Adipocyte (in vitro differentiated cells): Measurements from ENCODE around the gene CPEB4.

ENCODE experiments used
- DNase-seq: peaks from one replicate; pipeline ENCODE4 v3.0.0-alpha.2; 2015; ENCODE audit warnings: low read depth
- H3K27me3 ChIP-seq: replicated peaks from 2 replicates; pipeline ENCODE4 v1.7.0; 2013; ENCODE audit warnings: mild to moderate bottlenecking, low read length, moderate library complexity; ENCODE audit not compliant: control insufficient read depth, insufficient read depth
- H3K36me3 ChIP-seq: 2 replicates; pipeline ENCODE4 v1.7.0; 2013; ENCODE audit warnings: low read length, mild to moderate bottlenecking, moderate library complexity; ENCODE audit not compliant: control insufficient read depth, insufficient read depth, severe bottlenecking
- H3K4me1 ChIP-seq: 2 replicates; pipeline ENCODE4 v1.7.0; 2013; ENCODE audit warnings: mild to moderate bottlenecking, low read length, moderate library complexity; ENCODE audit not compliant: control insufficient read depth, insufficient read depth
- H3K4me3 ChIP-seq: 2 replicates; pipeline ENCODE4 v1.7.0; 2013; ENCODE audit warnings: mild to moderate bottlenecking, low read length, moderate library complexity
- H3K9ac ChIP-seq: 2 replicates; pipeline ENCODE4 v1.7.0; 2013; ENCODE audit warnings: mild to moderate bottlenecking, low read length, moderate library complexity
- H3K9me3 ChIP-seq: 2 replicates; pipeline ENCODE4 v1.7.0; 2013; ENCODE audit warnings: mild to moderate bottlenecking, low read length, moderate library complexity; ENCODE audit not compliant: control insufficient read depth

CPEB4 gene

DNA sequence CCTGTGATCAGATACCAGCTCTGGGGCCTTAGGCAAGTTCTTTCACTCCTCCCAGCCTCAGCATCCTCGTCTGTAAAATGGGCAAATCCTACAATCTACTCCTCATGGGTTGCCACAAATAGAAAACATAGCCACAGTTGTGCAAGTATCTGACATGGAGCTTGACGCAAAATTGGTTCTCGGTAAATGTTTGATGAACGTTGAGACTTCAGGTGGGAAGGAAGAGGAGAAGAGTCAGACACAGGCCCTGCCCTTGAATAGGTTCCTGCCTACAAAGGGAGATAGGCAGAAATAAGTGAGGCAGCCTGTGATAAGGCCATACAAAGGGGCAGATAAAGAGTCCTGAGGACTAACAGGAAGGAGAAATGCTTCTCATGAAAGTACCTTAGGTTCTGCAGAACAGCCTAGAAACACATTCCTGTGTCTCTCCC, 26.1 kb upstream of the CPEB4 start:
- H3K4me1 ChIP-seq, result no peaks in the 10 kb centered on the region
- H3K9me3 ChIP-seq, result no peaks in the 10 kb centered on the region
- H3K9ac ChIP-seq, result no peak overlapping the region
- DNase-seq, result no peak
- H3K36me3 ChIP-seq, result no peaks in the 10 kb centered on the region
- H3K27me3 ChIP-seq, result peaks cover 10% of the 10 kb centered on the region
- H3K4me3 ChIP-seq, result no peak overlapping the region

- Histone ChIP-seq H3K4me1 (no peaks in the 10 kb centered on the region), H3K9me3 (peaks cover 4% of the 10 kb centered on the region), H3K27me3 (peaks cover 10% of the 10 kb centered on the region), H3K36me3 (no peaks in the 10 kb centered on the region), H3K9ac (no peak overlapping the region), H3K4me3 (no peak overlapping the region)
- DNase-seq, result no peak
These were observed 24.8 kb upstream of the CPEB4 start for GRCh38 chr5:173863359-173863758.

DNA sequence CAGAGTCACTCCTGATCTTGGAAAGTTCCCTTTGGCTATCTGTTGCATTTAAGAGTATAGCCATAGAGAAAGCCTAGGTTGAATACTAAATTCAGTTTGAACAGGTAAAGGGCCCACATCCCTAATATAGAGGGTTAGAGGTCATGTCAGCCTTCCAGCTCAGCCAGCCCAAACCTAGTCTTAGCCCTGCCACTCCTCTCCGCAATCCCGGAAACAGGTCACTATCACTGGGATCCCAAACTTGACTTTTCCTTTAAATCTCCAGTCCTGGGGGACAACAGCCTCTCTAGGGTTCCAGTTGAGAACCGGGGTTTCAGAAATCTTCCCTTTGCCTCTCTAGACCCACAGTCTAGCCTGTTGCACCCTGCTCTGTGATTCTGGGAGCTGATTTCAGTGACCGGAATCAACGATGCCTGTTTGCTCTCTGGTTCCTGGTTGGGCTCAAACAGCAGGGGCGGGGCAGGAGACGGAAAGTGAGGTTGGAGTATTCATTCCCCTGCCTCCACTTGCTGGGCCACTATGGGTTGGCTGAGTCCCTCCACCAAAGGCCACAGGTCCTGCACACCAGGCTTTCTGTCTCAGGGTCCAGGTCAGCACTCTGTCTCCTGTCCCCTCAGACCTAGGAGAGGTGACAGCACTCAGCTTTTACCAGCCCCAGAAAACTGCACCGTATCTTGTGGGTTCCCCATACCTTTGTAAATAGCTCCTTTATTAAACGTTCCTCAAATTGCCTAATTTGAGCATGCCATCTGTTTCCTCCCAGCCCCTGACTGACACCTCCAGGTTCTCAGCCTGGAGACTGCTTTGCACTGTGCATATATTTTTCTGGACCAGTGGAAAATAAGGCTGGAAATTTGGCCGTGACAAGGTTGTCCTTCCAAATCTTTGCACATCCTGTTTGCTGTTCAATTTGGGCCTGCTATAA, 23.8 kb upstream of the CPEB4 start:
- Histone ChIP-seq H3K36me3 (no peaks in the 10 kb centered on the region), H3K4me1 (no peaks in the 10 kb centered on the region), H3K9ac (no peak overlapping the region), H3K9me3 (peaks cover 4% of the 10 kb centered on the region), H3K27me3 (peaks cover 7% of the 10 kb centered on the region), H3K4me3 (no peak overlapping the region)
- DNase-seq, result no peak

DNA sequence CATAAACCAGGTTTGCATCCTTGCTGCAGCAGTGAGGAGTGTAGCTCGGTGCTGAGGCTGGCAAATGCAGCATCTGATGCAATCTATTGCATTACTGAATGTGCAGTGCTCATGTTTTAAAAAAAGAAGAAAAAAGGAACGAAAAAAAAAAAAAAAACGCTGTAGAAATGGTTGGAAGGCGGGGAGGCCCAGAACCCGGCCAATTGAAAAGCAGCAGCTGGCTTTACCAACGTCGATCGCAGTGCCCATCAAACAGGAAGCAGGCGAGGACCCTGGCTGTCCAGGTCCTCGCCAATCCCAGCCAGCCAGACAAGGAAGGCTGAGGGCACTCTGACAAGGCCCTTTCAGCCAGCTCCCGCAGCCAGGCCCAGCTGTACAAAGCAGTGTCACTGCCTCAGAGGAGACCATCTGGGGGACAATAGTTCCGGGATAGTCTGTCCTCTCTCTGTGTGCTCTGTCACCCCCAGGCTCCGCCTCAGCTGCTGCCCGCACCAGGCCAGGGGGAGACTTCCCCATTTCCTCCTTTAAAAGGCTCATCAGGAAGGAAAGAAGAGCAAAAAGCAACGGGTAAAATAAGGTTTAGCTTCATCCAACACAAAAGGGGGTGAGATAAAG, 21.8 kb upstream of the CPEB4 start:
- Histone ChIP-seq H3K4me1 (no peaks in the 10 kb centered on the region), H3K9me3 (peaks cover 4% of the 10 kb centered on the region), H3K27me3 (peaks cover under 1% of the 10 kb centered on the region), H3K9ac (no peak overlapping the region), H3K4me3 (no peak overlapping the region), H3K36me3 (no peaks in the 10 kb centered on the region)
- DNase-seq, result peak; percentile 24

DNA sequence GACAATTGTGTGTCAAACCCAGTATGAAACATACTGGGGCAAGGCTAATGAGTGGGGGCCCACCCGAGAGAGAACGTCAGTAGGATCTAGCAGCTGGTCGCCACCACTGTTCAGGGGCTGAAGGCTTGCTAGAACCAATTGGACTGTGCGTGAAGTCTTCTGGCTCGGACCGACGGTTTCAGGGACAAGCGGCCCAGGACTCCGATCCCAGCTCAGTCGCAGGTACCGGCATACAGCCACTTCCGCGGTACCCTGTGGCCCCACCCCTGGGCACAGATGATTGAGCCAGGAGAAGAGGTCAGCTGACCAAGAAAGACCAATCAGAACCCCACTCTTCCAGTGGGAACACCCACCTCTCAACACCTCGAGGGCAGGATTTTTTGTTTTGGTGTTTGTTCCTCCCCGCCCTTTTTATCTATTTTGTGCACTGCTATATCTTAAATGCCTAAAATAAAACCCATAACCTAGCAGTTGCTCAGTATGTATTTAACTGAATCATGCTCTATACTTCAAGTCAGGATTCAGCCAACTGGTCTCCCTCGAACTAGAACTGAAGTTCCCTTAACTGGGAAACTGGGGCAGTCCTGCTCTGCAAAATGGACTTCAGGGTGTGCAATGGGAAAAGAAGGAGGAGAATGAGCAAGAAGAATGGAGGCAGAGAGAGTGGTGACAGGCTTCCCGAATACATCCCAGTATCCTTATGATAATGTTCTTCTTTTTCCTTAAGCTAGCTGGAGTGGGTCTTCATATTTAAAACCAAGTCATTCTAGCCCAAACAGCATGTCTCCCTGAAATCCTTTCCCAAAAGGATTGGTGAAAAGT, 21.1 kb upstream of the CPEB4 start:
- no peaks in the 10 kb centered on the region for H3K36me3 ChIP-seq
- DNase-seq, result no peak
- no peak overlapping the region for H3K9ac ChIP-seq
- H3K4me3 ChIP-seq, result no peak overlapping the region
- no peaks in the 10 kb centered on the region for H3K4me1 ChIP-seq
- no peaks in the 10 kb centered on the region for H3K27me3 ChIP-seq
- peaks cover 4% of the 10 kb centered on the region for H3K9me3 ChIP-seq

GRCh38 chr5:173868096-173868880, 19.9 kb upstream of the CPEB4 start:
- peaks cover 4% of the 10 kb centered on the region for H3K9me3 ChIP-seq
- no peaks in the 10 kb centered on the region for H3K4me1 ChIP-seq
- no peak for DNase-seq
- no peaks in the 10 kb centered on the region for H3K27me3 ChIP-seq
- no peak overlapping the region for H3K4me3 ChIP-seq
- H3K36me3 ChIP-seq, result no peaks in the 10 kb centered on the region
- H3K9ac ChIP-seq, result no peak overlapping the region

GRCh38 chr5:173869316-173869715, 18.8 kb upstream of the CPEB4 start:
- Histone ChIP-seq H3K9me3 (peaks cover 4% of the 10 kb centered on the region), H3K4me3 (no peak overlapping the region), H3K27me3 (no peaks in the 10 kb centered on the region)

DNA sequence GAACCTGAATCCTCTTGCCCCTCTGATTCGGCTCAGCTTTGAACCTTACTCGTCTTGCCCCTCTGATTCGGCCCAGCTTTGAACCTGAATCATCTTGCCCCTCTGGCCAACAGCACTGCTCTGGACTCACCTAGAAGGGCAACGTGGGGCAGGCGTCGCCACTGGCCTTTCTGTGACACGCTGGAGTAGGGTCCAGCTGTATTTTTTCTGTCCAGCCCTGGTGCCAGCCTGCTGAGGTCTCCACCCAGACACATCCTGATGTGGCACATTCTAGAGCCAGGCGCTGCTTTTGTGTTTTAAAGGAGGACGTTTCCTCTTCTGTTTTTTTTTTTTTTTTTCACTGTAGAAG, 15.2 kb upstream of the CPEB4 start:
- DNase-seq, result no peak
- Histone ChIP-seq H3K36me3 (no peaks in the 10 kb centered on the region), H3K9me3 (no peaks in the 10 kb centered on the region), H3K9ac (no peak overlapping the region), H3K27me3 (no peaks in the 10 kb centered on the region), H3K4me1 (no peaks in the 10 kb centered on the region), H3K4me3 (no peak overlapping the region)

More at GRCh38 chr5:173869316-173869715, 18.8 kb upstream of the CPEB4 start:
- Histone ChIP-seq H3K4me1 (no peaks in the 10 kb centered on the region), H3K9ac (no peak overlapping the region), H3K36me3 (no peaks in the 10 kb centered on the region)
- no peak for DNase-seq

DNA sequence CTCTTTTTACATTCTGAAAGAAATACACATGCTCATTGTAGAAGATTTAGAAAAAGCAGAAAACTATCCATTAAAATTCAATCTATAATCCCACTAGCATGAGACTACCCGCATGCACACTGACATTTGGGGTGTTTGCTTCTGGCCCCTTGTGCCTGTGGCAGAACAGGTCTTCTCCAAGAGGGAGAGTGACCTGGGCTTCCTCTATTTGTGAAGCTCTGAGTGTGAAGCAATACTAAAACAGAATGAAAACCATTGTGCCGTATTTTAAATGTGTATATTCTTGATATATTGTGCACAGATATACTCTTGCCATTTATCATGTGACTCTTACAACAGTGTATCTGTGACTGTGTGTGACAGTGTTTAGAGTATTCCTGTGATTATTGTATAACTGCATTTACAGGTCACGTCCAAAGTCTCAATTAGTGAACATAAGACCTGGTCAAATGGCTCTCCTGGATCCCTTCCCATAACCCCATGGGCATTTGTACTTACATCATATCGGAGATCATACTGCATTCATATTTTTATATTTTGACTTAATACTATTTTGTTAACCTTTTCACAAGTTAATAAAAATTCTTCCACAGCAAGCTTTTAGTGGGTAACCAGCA, 14.7 kb upstream of the CPEB4 start:
- H3K27me3 ChIP-seq, result no peaks in the 10 kb centered on the region
- no peak for DNase-seq
- no peaks in the 10 kb centered on the region for H3K9me3 ChIP-seq
- no peak overlapping the region for H3K9ac ChIP-seq
- no peaks in the 10 kb centered on the region for H3K36me3 ChIP-seq
- H3K4me3 ChIP-seq, result no peak overlapping the region
- no peaks in the 10 kb centered on the region for H3K4me1 ChIP-seq

DNA sequence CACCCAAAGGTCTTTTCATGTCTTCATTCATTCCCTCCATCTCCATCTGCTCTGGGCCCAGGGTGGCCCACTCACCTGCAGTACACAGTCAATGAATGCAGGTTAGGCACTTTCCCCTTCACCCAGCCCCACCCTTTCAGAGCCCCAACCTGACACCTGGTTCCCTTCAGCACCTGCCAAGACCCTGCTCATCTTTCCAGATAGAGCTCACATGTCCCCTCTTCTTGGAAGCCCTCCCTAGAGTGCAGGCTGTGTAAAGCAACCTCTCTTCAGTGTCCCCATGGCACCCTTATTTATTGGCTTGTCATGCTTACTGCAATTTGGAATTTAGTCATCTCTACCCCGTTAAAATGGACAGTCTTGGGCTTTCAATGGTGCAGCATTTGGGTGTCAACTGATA, 13.0 kb upstream of the CPEB4 start:
- H3K27me3 ChIP-seq, result no peaks in the 10 kb centered on the region
- H3K4me1 ChIP-seq, result peaks cover 10% of the 10 kb centered on the region

More for the DNA sequence above, 13.0 kb upstream of the CPEB4 start:
- Histone ChIP-seq H3K4me3 (no peak overlapping the region), H3K9me3 (no peaks in the 10 kb centered on the region), H3K9ac (no peak overlapping the region), H3K36me3 (no peaks in the 10 kb centered on the region)
- DNase-seq, result no peak
